AG04449 (cell line): ENCODE data around the gene CAP2.
"Not testable (repeated sequence)": the region's sequence is repeated elsewhere in the genome, so short reads cannot be mapped to it uniquely, and the experiment has no call there.

Source experiments
- CTCF ChIA-PET: fragments of 350-600 bp; formaldehyde crosslinking; extraction: SDS; loops from one replicate; lab custom pipeline; 2021; ENCODE audit warnings: antibody characterized with exemption; lab: Yijun Ruan, JAX
- POLR2A ChIA-PET: fragments of 400-600, 350-600 bp; formaldehyde crosslinking; extraction: SDS; loops from one replicate; lab custom pipeline; 2020; ENCODE audit warnings: antibody characterized with exemption, inconsistent platforms; lab: Yijun Ruan, JAX
- DNase-seq: peaks from one replicate; pipeline ENCODE4 v3.0.0-alpha.2; 2010; ENCODE audit warnings: low read depth, low spot score
- H3K4me3 ChIP-seq: 2 replicates; pipeline ENCODE4 v1.5.1; 2011; ENCODE audit warnings: low read depth, mild to moderate bottlenecking, control low read depth, low read length
- TF ChIP-seq, protein P1 (sequence below): IDR thresholded peaks from one replicate; pipeline ENCODE4 v1.5.1; 2011; ENCODE audit warnings: mild to moderate bottlenecking, moderate library complexity, low read length, control low read depth, inconsistent platforms; ENCODE audit not compliant: insufficient read depth; ENCODE audit errors: missing control alignments

The CAP2 gene

DNA sequence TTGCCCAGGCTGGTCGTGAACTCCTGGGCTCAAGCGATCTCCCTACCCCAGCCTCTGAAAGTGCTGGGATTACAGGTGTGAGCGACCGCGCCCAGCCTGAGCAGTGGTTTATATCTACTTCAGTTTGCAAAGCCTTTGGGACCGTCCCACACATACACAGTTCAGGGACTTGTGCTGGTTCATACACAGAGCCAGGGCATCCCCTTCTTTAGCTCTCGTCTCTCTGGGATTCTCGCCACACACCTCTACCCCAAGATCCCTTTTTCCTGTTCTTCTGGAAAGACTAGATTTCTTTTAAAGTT is 12.5 kb downstream of the CAP2 start:
- DNase-seq, result no peak
- no peak overlapping the region for H3K4me3 ChIP-seq
- ChIA-PET POLR2A (no interaction called here), CTCF (no interaction called here)
- TF ChIP-seq, protein P1, sequence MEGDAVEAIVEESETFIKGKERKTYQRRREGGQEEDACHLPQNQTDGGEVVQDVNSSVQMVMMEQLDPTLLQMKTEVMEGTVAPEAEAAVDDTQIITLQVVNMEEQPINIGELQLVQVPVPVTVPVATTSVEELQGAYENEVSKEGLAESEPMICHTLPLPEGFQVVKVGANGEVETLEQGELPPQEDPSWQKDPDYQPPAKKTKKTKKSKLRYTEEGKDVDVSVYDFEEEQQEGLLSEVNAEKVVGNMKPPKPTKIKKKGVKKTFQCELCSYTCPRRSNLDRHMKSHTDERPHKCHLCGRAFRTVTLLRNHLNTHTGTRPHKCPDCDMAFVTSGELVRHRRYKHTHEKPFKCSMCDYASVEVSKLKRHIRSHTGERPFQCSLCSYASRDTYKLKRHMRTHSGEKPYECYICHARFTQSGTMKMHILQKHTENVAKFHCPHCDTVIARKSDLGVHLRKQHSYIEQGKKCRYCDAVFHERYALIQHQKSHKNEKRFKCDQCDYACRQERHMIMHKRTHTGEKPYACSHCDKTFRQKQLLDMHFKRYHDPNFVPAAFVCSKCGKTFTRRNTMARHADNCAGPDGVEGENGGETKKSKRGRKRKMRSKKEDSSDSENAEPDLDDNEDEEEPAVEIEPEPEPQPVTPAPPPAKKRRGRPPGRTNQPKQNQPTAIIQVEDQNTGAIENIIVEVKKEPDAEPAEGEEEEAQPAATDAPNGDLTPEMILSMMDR, result no peak

DNA sequence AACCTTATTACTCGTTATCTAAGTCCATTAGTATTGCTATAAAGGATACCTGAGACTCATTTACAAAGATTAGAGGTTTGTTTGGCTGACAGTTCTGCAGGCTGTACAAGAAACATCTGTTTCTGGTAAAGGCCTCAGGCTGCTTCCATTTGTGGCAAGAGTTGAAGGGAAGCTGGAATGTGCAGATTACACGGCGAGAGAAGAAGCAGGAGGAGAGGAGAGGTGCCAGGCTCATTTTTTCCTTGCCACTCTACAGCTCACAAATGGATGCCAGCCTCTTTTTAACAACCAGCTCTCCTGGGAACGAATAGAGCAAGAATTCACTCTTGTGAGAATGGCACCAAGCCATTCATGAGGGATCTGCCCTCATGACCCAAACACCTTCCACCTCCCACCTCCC is 14.7 kb downstream of the CAP2 start:
- ChIA-PET POLR2A (no interaction called here), CTCF (no interaction called here)
- DNase-seq, result no peak
- H3K4me3 ChIP-seq, result no peak overlapping the region
- TF ChIP-seq, protein P1, result no peak

DNA sequence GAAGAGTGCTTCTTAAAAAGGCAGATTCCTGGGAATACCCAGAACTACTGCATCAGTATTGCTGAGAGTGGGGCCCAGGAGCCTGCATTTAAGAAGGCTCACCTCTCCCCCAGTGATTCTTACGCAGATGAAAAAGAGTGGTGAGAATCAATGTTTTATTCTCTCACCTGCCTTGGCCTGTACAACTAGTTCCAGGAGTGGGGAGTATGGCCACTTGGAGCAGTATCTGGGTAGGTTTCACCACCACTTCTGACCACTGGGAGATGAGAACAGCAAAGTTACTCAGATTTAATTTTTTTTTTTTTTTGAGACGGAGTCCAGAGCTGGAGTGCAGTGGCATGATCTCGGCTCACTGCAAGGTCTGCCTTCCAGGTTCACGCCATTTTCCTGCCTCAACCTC is 16.9 kb downstream of the CAP2 start:
- no peak overlapping the region for H3K4me3 ChIP-seq
- POLR2A ChIA-PET, result no interaction called here
- DNase-seq, result no peak
- CTCF ChIA-PET, result interaction anchor here (1.5 kb wide), 1 partner anchor 15 kb away, joined by 3 read pairs; no protein-coding TSS in a partner anchor
- TF ChIP-seq, protein P1, result no peak

DNA sequence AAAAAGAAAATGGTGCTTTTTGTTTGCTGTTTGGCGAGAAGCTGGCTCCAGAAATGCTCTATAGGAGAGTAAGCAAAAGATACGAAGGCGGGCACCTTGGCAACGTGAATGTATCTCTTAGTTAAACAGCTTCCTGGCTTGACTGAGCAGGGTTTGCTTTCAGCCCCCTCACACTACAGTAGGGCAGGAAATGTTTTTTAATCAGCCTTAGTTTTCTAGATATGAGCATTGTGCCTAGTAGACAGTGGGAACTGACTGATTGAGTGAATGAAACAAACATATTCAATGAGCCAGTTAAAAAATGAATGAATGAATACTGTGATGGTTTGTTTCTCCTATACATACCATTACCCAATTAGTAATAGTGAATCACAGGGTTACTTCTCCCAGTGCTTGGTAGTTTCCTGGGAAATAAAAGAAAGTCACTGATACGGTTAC is 19.9 kb downstream of the CAP2 start:
- TF ChIP-seq, protein P1, result no peak
- DNase-seq, result peak; percentile 65
- ChIA-PET POLR2A (no interaction called here), CTCF (interaction anchor here (0.7 kb wide), 1 partner anchor 171 kb away, joined by 4 read pairs; no protein-coding TSS in a partner anchor)
- H3K4me3 ChIP-seq, result no peak overlapping the region

DNA sequence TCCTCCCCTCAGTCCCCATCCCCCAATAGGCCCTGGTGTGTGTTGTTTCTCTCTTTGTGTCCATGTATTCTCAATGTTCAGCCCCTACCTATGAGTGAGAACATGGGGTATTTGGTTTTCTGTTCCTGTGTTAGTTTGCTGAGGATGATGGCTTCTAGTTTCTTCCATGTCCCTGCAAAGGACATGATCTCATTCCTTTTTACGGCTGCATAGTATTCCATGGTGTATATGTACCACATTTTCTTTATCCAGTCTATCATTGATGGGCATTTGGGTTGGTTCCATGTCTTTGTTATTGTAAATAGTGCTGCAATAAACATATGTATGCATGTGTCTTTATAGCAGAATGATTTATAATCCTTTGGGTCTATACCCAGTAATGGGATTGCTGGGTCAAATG is 21.0 kb downstream of the CAP2 start:
- DNase-seq, H3K4me3 ChIP-seq, POLR2A ChIA-PET, CTCF ChIA-PET: not testable (repeated sequence)

DNA sequence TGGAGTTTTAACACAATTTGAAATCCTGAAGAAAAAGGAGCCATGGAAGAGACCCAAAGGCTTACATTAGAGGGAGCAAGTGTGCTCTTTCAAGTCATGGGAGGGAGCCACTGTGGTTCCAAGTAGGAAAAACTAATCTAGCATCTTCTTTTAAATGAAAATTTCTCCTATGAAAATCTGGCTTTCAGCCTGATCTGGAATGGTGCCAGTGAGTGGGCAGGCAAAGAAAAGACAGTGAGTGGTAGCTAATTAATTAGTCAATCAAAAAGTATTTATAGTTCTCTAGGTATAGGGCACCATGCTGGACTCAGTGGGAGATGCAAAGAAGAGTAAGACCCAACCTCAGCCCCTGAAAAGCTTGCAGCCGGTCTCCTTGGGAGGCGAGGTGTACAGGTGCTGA is 21.9 kb downstream of the CAP2 start:
- TF ChIP-seq, protein P1, result no peak
- POLR2A ChIA-PET, result interaction anchor here (0.7 kb wide), 1 partner anchor 34 kb away, joined by 3 read pairs; no protein-coding TSS in a partner anchor
- CTCF ChIA-PET, result no interaction called here

DNA sequence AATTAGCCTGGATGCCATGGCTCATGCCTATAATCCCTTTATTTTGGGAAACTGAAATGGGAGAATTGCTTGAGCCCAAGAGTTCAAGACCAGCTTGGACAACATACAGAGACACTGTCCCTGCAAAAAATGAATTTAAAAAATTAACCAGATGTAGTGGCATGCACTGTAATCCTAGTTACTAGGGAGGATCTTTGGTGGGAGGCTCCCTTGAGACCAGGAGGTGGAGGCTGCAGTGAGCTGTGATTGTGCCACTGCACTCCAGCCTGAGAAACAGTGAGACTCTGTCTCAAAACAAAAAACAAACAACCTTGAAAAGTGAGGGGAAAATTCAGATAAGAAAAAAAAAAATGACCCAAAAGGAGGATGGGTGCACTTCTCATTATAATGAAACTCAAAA is 23.4 kb downstream of the CAP2 start:
- DNase-seq, result no peak
- POLR2A ChIA-PET, result interaction anchor here (0.9 to 1.9 kb wide), 2 partner anchors 23 to 38 kb away, joined by 3 to 11 read pairs; partner anchors contain the start of gene CAP2
- CTCF ChIA-PET, result interaction anchor here (1.1 kb wide), 1 partner anchor 173 kb away, joined by 4 read pairs; no protein-coding TSS in a partner anchor
- TF ChIP-seq, protein P1, result no peak
- no peak overlapping the region for H3K4me3 ChIP-seq

More for the DNA sequence above, 21.9 kb downstream of the CAP2 start:
- H3K4me3 ChIP-seq, result no peak overlapping the region
- DNase-seq, result no peak
